GM12875 (cell line): Measurements from ENCODE around the gene TMEM242.
"Not testable (repeated sequence)": the region's sequence is repeated elsewhere in the genome, so short reads cannot be mapped to it uniquely, and the experiment has no call there.

Source experiments
- H3K4me3 ChIP-seq: one replicate; pipeline ENCODE4 v1.5.1; 2011; ENCODE audit warnings: low read depth, low read length, control low read depth
- TF ChIP-seq, protein P1 (sequence below): IDR thresholded peaks from 2 replicates; pipeline ENCODE4 v1.5.1; 2011; ENCODE audit warnings: low read depth, mild to moderate bottlenecking, control low read depth, inconsistent platforms, low read length, moderate library complexity, borderline replicate concordance; ENCODE audit not compliant: insufficient read depth

Gene TMEM242

GRCh38 chr6:157312757-157313156, 10.6 kb downstream of the TMEM242 start:
- TF ChIP-seq, protein P1, sequence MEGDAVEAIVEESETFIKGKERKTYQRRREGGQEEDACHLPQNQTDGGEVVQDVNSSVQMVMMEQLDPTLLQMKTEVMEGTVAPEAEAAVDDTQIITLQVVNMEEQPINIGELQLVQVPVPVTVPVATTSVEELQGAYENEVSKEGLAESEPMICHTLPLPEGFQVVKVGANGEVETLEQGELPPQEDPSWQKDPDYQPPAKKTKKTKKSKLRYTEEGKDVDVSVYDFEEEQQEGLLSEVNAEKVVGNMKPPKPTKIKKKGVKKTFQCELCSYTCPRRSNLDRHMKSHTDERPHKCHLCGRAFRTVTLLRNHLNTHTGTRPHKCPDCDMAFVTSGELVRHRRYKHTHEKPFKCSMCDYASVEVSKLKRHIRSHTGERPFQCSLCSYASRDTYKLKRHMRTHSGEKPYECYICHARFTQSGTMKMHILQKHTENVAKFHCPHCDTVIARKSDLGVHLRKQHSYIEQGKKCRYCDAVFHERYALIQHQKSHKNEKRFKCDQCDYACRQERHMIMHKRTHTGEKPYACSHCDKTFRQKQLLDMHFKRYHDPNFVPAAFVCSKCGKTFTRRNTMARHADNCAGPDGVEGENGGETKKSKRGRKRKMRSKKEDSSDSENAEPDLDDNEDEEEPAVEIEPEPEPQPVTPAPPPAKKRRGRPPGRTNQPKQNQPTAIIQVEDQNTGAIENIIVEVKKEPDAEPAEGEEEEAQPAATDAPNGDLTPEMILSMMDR: no peak
- H3K4me3 ChIP-seq: no peak overlapping the region

DNA sequence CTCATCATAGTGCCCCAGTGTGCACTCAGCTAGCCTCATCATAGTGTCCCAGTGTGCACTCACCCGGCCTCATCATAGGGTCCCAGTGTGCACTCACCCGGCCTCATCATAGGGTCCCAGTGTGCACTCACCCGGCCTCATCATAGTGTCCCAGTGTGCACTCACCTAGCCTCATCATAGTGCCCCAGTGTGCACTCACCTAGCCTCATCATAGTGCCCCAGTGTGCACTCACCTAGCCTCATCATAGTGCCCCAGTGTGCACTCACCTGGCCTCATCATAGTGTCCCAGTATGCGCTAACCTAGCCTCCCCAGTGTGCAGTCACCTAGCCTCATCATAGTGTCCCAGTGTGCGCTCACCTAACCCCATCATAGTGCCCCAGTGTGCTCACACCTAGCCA, 12.6 kb downstream of the TMEM242 start:
- H3K4me3 ChIP-seq: not testable (repeated sequence)

DNA sequence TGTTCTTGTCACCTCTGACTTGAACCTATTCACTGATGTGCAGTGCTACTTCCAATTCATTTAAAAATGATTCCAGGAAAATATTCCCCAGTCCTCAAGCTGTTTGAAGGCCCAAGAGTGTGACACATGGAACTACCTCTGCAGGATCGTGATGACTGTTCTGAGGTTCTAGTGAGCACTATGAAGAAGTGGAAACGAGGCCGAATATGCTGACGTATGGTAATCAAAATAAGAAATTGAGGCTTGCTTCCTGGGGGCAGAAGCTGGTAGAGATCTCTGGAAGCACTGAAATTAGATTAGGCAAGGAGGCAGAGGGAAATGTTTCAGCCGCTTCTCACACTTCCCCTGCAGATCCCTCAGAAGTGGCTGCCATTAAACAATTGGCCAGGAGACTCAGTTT, 15.7 kb downstream of the TMEM242 start:
- TF ChIP-seq, protein P1: no peak
- H3K4me3 ChIP-seq: no peak overlapping the region

DNA sequence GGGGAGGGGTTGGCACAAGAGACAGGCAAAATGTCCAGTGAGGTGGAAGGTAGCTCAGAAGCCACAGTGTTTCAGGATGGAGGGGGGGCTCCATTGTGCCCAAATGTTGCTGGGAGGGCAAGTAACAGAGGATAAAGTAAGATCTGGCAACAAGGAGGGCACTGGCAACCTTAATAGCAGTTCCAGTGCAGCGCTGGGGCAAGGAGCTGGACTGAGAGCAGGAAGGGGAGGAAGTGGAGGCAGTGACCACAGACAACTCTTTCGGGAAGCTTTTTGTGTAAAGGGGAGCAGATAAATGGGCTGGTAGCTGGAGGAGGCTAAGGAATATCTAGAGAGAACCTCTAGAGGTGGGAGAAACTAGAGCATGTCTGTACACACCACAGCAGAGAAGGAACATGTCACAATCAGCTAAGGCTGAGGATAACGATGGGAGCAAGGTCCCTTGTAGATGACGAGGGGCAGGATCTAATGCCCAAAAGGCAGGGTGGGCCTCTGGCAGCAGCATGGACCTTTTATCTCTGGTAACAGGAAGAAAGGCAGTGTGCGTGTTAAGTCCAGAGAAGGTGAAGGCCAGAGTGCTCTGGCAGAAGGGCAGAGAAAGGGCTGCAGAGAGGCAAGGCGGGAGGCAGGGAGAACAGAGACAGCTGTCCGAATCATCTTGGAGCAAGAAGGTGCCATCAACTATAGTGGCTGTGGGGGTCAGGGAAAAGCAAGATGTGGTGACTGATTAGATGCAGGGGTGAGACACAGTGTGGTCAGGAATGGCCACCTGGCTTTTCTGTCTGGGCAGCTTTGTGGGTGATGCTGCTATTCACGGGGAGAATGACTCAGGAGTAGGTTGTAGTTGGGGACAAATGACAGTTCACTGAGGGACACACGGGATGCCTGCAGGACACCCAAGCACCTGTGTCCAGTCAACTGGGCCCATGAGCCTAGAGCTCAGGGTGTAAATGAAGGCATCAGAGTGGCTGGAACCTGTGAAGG, 17.4 kb downstream of the TMEM242 start:
- no peak overlapping the region for H3K4me3 ChIP-seq

DNA sequence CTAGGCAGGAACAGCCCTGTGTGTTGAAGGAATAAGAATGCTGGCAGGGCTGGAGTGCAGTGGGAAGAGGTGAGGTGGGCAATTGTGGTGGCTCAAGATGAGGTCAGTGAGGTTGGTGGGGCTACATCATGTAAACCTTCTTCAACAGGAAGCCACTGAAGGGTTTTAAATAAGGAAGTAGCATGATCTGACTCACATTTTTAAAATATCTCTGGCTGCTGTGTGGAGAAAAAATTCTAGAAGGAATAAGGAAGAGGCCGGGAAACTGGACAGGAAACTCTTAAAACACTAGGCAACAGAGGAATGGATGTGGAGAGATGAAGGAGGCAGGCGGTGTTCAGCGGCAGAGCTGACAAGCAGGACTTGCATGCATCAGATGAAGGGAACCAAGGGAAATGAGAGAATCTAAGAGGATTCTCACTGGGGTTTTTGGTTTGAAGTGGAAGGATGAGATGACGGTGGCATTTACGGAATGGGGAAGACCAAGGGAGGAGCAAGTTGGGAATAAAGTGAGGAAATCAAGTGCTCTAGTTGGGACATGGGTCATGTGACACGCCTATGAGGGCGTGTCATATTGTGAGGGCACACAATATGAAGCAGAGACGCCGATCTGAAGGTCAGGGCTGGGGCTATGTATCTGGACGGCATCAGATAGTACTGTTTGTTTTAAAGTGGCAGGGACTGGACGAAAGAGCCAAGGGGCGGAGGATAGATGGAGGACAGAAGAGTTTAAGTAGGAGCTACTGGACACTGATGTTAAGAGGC, 18.2 kb downstream of the TMEM242 start:
- TF ChIP-seq, protein P1: no peak
- no peak overlapping the region for H3K4me3 ChIP-seq

More for the DNA sequence above, 17.4 kb downstream of the TMEM242 start:
- TF ChIP-seq, protein P1: no peak

DNA sequence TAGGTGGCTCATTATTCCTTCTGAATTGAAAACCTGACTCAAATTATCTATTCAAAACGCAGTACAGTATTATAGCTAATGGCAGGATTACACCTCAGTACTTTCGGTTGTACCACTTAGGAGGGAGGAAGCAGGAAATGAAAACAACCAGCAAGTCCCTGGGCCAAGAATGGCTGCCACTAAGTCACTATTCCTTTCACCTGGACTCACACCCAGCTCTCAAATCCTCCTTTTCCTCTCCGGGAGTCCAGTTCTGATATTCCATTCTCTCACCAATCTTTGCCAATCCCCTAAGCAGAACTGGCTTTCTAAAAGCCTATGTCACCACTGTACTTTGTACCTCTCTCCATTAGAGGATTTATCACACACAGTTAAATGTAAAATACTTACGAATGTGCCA, 20.6 kb downstream of the TMEM242 start:
- TF ChIP-seq, protein P1: no peak

GRCh38 chr6:157300436-157300835, 22.9 kb downstream of the TMEM242 start:
- H3K4me3 ChIP-seq: no peak overlapping the region
- TF ChIP-seq, protein P1: no peak

More for the DNA sequence above, 20.6 kb downstream of the TMEM242 start:
- H3K4me3 ChIP-seq: no peak overlapping the region
